GM12875 (cell line): ENCODE measurements around the gene RHOBTB3.

Source experiments
- H3K4me3 ChIP-seq: one replicate; pipeline ENCODE4 v1.5.1; 2011; ENCODE audit warnings: low read depth, low read length, control low read depth
- CTCF ChIP-seq: IDR thresholded peaks from 2 replicates; pipeline ENCODE4 v1.5.1; 2011; ENCODE audit warnings: low read depth, mild to moderate bottlenecking, control low read depth, inconsistent platforms, low read length, moderate library complexity, borderline replicate concordance; ENCODE audit not compliant: insufficient read depth

RHOBTB3 gene

GRCh38 chr5:95746194-95746593 lies 15.1 kb downstream of the RHOBTB3 start:
- no peak for TF ChIP-seq CTCF
- H3K4me3 ChIP-seq = no peak overlapping the region

DNA sequence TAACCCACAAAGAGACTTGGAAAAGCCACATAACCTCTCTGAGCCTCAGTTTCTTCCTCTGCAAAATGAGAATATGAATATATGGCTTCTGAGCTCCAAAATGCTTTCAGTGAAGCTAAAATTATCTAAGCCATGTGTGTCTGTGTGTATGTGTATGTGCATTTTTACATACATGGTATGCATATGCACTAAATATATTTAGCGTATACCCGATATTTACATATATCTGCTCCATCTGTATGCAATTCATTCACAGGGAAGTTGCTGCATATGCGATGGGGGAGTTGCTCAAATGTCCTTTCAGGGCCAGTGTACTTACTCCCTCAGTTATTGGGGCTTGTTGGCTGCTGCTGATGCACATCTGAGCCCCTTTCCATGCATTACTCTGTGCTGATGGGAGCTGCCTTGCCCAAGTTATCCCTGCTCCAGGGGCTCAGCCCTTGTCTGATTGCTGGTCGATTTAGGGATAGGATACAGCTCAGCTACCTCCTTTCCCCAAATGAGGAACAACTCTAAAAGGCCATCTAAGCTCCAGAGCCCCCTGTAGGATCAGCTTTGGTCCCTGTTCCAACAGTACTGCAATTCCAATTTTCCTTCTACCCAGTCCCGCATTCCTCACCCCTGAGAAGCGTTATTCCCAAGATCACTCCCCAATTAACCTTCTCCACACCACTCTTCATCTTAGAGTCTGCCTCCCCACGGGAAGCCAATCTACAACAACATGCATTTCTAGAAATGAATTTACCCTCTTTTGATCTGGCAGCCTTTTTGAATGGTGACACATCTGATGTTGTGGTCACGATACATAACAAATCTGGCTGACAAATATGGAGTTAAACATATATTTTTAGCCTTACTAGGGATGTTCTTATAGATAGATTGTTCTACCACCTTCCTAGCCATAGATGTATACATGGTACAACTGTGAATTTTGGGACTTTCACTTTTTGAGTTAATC lies 15.9 kb downstream of the RHOBTB3 start:
- TF ChIP-seq CTCF = no peak
- H3K4me3 ChIP-seq = no peak overlapping the region

DNA sequence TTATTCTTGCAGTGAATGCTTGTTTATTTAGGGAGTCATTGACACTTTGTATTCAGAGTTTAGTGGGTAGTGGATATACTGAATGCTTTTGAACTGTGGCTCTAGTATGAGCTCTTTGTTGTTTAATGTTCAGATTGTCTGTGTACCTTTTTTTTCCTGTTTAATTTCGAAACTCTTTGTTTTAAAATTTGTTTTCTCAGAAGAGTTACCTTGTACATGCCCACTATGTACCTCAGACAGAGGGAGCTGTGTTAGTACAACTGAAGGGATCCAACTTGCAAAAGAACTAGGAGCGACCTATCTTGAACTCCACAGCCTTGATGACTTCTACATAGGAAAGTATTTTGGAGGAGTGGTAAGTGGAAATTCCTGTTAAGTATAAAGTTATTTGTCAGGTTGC lies 17.0 kb downstream of the RHOBTB3 start:
- no peak for TF ChIP-seq CTCF
- no peak overlapping the region for H3K4me3 ChIP-seq

DNA sequence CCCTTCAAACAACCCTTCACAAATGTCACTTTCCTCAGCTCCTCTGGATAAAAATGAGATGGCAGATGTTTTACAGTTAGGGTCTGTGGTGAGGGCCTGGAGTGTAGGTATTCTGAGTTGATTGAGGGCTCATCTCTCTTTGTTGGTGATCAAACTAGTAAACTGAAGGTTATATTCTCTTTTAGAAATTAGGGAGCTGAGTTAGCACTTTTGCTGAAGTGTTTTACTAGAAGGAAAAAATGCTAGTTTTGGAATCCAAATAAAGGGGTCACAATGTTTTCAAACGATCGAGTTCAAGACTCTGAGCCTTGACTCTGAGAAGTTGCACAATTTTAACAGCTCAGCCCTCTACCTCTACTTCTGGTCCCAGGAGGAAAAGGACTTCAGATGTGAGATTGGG lies 23.4 kb downstream of the RHOBTB3 start:
- TF ChIP-seq CTCF = no peak
- H3K4me3 ChIP-seq = no peak overlapping the region

GRCh38 chr5:95759005-95759404 lies 27.9 kb downstream of the RHOBTB3 start:
- no peak for TF ChIP-seq CTCF
- no peak overlapping the region for H3K4me3 ChIP-seq

GRCh38 chr5:95759634-95760033 lies 28.5 kb downstream of the RHOBTB3 start:
- no peak for TF ChIP-seq CTCF
- no peak overlapping the region for H3K4me3 ChIP-seq
